ENCODE measurements around the gene PRPSAP2. TPM values are rescaled to one million over a fixed set of nuclear protein-coding genes. Genes with fewer than 3 reads are reported as not detected.
A peak's percentile ranks its signal among the peaks of the same experiment; 100 is the strongest.
"Not testable (repeated sequence)": the region's sequence is repeated elsewhere in the genome, so short reads cannot be mapped to it uniquely, and the experiment has no call there.

PRPSAP2 gene
- total and polyA plus RNA-seq, 2 donors (not counting 3 experiments of a cell fraction or from before 2014, with no cell fraction given), result 22.2 to 38.5 TPM

DNA sequence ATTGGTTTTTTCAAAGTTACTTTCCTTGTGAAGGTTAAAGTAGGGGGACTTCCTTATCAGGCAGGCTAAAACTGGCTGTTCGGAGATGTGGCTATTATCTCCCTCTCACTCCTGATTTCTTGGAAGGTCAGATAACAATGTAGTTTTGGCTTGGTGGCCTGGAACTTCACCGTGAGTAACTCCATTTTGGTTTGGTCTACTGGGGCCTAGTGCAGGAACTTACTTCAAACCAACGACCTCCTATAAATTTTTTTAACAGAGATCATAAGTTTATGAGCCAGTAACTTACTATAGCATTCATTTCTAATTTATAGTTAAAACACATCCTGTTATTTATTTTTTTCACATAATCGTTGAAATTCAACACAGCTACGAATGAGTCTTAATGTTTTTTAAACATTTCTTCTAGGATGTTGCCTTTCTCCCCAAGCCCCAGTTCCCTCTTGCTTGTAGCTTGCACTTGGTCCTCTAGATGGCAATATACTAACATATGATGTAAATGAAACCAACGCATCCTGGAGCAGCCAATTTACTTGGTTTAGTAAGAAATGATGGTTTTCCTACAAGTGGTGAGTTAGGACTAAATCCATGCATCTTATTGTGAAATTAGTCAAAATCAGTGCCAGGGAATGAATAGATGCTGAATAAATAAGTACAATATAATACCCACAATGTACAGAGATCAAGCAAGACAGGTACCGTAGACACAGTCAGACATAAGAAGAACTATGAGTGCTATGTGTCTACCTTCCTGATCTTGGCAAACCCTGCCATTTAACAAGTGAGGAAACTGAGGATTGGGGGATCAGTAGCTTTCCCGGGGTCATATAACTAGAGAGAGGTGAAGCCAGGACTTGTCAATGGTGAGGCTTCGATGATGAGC lies 41.2 kb upstream of the PRPSAP2 start:
- H3K36me3 ChIP-seq (ENCODE audit: control insufficient read depth in 2 of 2, extremely low read depth in 1 of 2, insufficient read depth in 2 of 2, low read length in 2 of 2); dilution Hi-C loops (cut with MboI; ENCODE audit: extremely low pct_ligation_motif_present, low sequenced_read_pairs); H3K4me1 ChIP-seq (ENCODE audit: control insufficient read depth, extremely low read depth, insufficient read depth, low read length); BruUV-seq (replicated peaks); H2AFZ ChIP-seq (ENCODE audit: low read depth, low read length); H4K20me1 ChIP-seq (replicated peaks; ENCODE audit: control insufficient read depth, extremely low read depth, insufficient read depth, low read length); H3K9me1 ChIP-seq (replicated peaks; ENCODE audit: control insufficient read depth, extremely low read depth, insufficient read depth, low read length); H3K27me3 ChIP-seq (ENCODE audit: control insufficient read depth in 2 of 2, insufficient read depth in 2 of 2, low read length in 2 of 2); POLR2A ChIA-PET; H3K9ac ChIP-seq (replicated peaks; ENCODE audit: extremely low read depth, insufficient read depth, low read length); intact Hi-C loops (cut with micrococcal nuclease); H3K4me3 ChIP-seq (replicated peaks in 1 of 3; ENCODE audit: insufficient read depth in 1 of 3, low read depth in 1 of 3, low read length in 3 of 3); H3K27ac ChIP-seq (ENCODE audit: insufficient read depth, low read depth, low read length); H3K4me2 ChIP-seq (ENCODE audit: insufficient read depth, low read length); H3K9me3 ChIP-seq (replicated peaks; ENCODE audit: control insufficient read depth, insufficient read depth, low read length); H3K79me2 ChIP-seq (ENCODE audit: control insufficient read depth, insufficient read depth, low read length): not testable (repeated sequence)
- DNase-seq (ENCODE audit: low read depth, low spot score) (peak; percentile 47), FAIRE-seq (peak; percentile 87)
- CTCF ChIA-PET, result interaction anchor here (0.7 kb wide), 1 partner anchor 135 kb away, joined by 4 read pairs; the partner anchor contains the start of gene SLC5A10
- TF ChIP-seq, protein P1, sequence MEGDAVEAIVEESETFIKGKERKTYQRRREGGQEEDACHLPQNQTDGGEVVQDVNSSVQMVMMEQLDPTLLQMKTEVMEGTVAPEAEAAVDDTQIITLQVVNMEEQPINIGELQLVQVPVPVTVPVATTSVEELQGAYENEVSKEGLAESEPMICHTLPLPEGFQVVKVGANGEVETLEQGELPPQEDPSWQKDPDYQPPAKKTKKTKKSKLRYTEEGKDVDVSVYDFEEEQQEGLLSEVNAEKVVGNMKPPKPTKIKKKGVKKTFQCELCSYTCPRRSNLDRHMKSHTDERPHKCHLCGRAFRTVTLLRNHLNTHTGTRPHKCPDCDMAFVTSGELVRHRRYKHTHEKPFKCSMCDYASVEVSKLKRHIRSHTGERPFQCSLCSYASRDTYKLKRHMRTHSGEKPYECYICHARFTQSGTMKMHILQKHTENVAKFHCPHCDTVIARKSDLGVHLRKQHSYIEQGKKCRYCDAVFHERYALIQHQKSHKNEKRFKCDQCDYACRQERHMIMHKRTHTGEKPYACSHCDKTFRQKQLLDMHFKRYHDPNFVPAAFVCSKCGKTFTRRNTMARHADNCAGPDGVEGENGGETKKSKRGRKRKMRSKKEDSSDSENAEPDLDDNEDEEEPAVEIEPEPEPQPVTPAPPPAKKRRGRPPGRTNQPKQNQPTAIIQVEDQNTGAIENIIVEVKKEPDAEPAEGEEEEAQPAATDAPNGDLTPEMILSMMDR (IDR thresholded peaks at IDR 0.05; ENCODE audit: extremely low read depth in 1 of 2, insufficient read depth in 1 of 2, low read depth in 1 of 2, low read length in 2 of 2), result peak; percentile 12 to 35

DNA sequence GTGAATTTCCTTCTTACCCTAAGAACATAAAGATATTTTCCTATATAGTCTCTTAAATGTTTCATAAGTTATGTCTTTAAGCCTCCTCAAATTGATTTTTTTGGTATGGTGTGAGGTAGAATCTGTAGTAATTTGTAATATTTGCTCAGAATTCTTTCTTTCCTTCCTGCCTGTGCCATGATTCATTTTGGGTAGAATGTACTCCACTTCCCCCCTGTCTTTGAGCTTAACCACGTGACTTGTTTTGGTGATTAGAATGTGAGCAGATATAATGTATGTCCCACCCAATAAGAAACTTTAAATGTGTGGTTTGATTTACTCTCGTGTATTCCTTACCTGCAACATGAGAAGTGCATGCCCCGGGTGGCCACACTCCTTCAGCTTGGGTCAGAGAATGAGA lies 36.5 kb upstream of the PRPSAP2 start:
- H3K4me2 ChIP-seq (ENCODE audit: insufficient read depth, low read length); BruUV-seq (replicated peaks); H3K36me3 ChIP-seq (ENCODE audit: control insufficient read depth in 2 of 2, extremely low read depth in 1 of 2, insufficient read depth in 2 of 2, low read length in 2 of 2); H3K79me2 ChIP-seq (ENCODE audit: control insufficient read depth, insufficient read depth, low read length); H2AFZ ChIP-seq (ENCODE audit: low read depth, low read length); dilution Hi-C loops (cut with MboI; ENCODE audit: extremely low pct_ligation_motif_present, low sequenced_read_pairs); H3K9ac ChIP-seq (replicated peaks; ENCODE audit: extremely low read depth, insufficient read depth, low read length); H3K27ac ChIP-seq (ENCODE audit: insufficient read depth, low read depth, low read length); H3K4me3 ChIP-seq (replicated peaks in 1 of 3; ENCODE audit: insufficient read depth in 1 of 3, low read depth in 1 of 3, low read length in 3 of 3); H3K9me3 ChIP-seq (replicated peaks; ENCODE audit: control insufficient read depth, insufficient read depth, low read length); H3K4me1 ChIP-seq (ENCODE audit: control insufficient read depth, extremely low read depth, insufficient read depth, low read length); H3K27me3 ChIP-seq (ENCODE audit: control insufficient read depth in 2 of 2, insufficient read depth in 2 of 2, low read length in 2 of 2); intact Hi-C loops (cut with micrococcal nuclease); H3K9me1 ChIP-seq (replicated peaks; ENCODE audit: control insufficient read depth, extremely low read depth, insufficient read depth, low read length); POLR2A ChIA-PET; H4K20me1 ChIP-seq (replicated peaks; ENCODE audit: control insufficient read depth, extremely low read depth, insufficient read depth, low read length): not testable (repeated sequence)
- CTCF ChIA-PET, result interaction anchor here (0.6 kb wide), 1 partner anchor 140 kb away, joined by 3 read pairs; no protein-coding TSS in a partner anchor
- FAIRE-seq (peak; percentile 54), DNase-seq (ENCODE audit: low read depth, low spot score) (peak; percentile 21)
- peak; percentile 18 for TF ChIP-seq FOS (IDR thresholded peaks at IDR 0.05; ENCODE audit: borderline replicate concordance, insufficient read depth, low read length)

DNA sequence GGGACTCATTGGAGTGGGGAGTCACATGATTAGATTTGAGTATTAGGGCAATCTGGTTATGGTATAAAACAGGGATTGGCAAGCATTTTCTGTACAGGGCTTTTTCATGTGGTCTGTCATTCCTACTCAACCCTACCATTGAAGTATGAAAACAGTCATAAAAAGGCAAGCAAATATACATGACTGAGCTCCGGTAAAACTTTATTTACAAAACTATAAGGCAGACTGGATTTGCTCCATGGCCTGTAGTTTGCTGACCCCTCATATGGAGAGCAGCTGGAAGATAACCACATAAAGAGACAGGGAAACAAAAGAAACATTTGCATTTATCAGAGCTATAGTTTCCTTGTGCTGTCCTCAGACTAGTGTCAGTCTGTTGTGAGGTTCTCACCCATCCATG lies 30.3 kb upstream of the PRPSAP2 start:
- H3K27me3 ChIP-seq (ENCODE audit: control insufficient read depth in 2 of 2, insufficient read depth in 2 of 2, low read length in 2 of 2); FAIRE-seq; H3K9ac ChIP-seq (replicated peaks; ENCODE audit: extremely low read depth, insufficient read depth, low read length); intact Hi-C loops (cut with micrococcal nuclease); H3K4me1 ChIP-seq (ENCODE audit: control insufficient read depth, extremely low read depth, insufficient read depth, low read length); H3K27ac ChIP-seq (ENCODE audit: insufficient read depth, low read depth, low read length); H3K9me3 ChIP-seq (replicated peaks; ENCODE audit: control insufficient read depth, insufficient read depth, low read length); H3K4me2 ChIP-seq (ENCODE audit: insufficient read depth, low read length); dilution Hi-C loops (cut with MboI; ENCODE audit: extremely low pct_ligation_motif_present, low sequenced_read_pairs); H4K20me1 ChIP-seq (replicated peaks; ENCODE audit: control insufficient read depth, extremely low read depth, insufficient read depth, low read length); H3K9me1 ChIP-seq (replicated peaks; ENCODE audit: control insufficient read depth, extremely low read depth, insufficient read depth, low read length); POLR2A ChIA-PET; H3K36me3 ChIP-seq (ENCODE audit: control insufficient read depth in 2 of 2, extremely low read depth in 1 of 2, insufficient read depth in 2 of 2, low read length in 2 of 2); H3K79me2 ChIP-seq (ENCODE audit: control insufficient read depth, insufficient read depth, low read length); DNase-seq (ENCODE audit: low read depth, low spot score); H3K4me3 ChIP-seq (replicated peaks in 1 of 3; ENCODE audit: insufficient read depth in 1 of 3, low read depth in 1 of 3, low read length in 3 of 3); BruUV-seq (replicated peaks); CTCF ChIA-PET; H2AFZ ChIP-seq (ENCODE audit: low read depth, low read length): not testable (repeated sequence)
